CD4-positive, alpha-beta T cell treated with Interleukin-21 for 1 hour (primary cell): Measurements from ENCODE around the gene CACNA1C.
"Not testable (repeated sequence)": the region's sequence is repeated elsewhere in the genome, so short reads cannot be mapped to it uniquely, and the experiment has no call there.

Source experiments
- DNase-seq: peaks from one replicate; pipeline ENCODE4 v3.0.0-alpha.2; 2020

The CACNA1C gene

GRCh38 chr12:2467447-2468195, 414.8 kb downstream of the CACNA1C start:
- no peak for DNase-seq

- DNase-seq: no peak
These were observed 423.2 kb downstream of the CACNA1C start for GRCh38 chr12:2475984-2476383.

GRCh38 chr12:2477009-2477766, 424.4 kb downstream of the CACNA1C start:
- no peak for DNase-seq

GRCh38 chr12:2479851-2480535, 427.2 kb downstream of the CACNA1C start:
- DNase-seq: no peak

GRCh38 chr12:2481346-2481745, 428.6 kb downstream of the CACNA1C start:
- DNase-seq: no peak

- no peak for DNase-seq
These were observed 429.2 kb downstream of the CACNA1C start for GRCh38 chr12:2481951-2482350.

GRCh38 chr12:2482938-2483660, 430.3 kb downstream of the CACNA1C start:
- DNase-seq: no peak

GRCh38 chr12:2483713-2484112, 430.9 kb downstream of the CACNA1C start:
- no peak for DNase-seq

GRCh38 chr12:2484141-2484776, 431.5 kb downstream of the CACNA1C start:
- no peak for DNase-seq

GRCh38 chr12:2485681-2486080, 432.9 kb downstream of the CACNA1C start:
- no peak for DNase-seq

- DNase-seq: no peak
These were observed 434.0 kb downstream of the CACNA1C start for GRCh38 chr12:2486796-2487195.

- DNase-seq: no peak
These were observed 434.5 kb downstream of the CACNA1C start for GRCh38 chr12:2487278-2487677.

GRCh38 chr12:2488131-2488530, 435.3 kb downstream of the CACNA1C start:
- no peak for DNase-seq

- DNase-seq: no peak
These were observed 435.8 kb downstream of the CACNA1C start for GRCh38 chr12:2488596-2488995.

GRCh38 chr12:2489275-2489674, 436.5 kb downstream of the CACNA1C start:
- no peak for DNase-seq

- no peak for DNase-seq
These were observed 438.0 kb downstream of the CACNA1C start for GRCh38 chr12:2490831-2491230.

GRCh38 chr12:2491349-2491748, 438.6 kb downstream of the CACNA1C start:
- DNase-seq: not testable (repeated sequence)

- DNase-seq: no peak
These were observed 439.4 kb downstream of the CACNA1C start for GRCh38 chr12:2492236-2492635.

- no peak for DNase-seq
These were observed 440.3 kb downstream of the CACNA1C start for GRCh38 chr12:2493086-2493485.

GRCh38 chr12:2494486-2495192, 441.9 kb downstream of the CACNA1C start:
- DNase-seq: no peak

GRCh38 chr12:2495417-2496112, 442.8 kb downstream of the CACNA1C start:
- no peak for DNase-seq
